Heart left ventricle (tissue), 16 donors: ENCODE data around the gene MYO15A. TPM values are rescaled to one million over a fixed set of nuclear protein-coding genes. Genes with fewer than 3 reads are reported as not detected.

Experiments used
- ATAC-seq, 4 donors: fragments of 200-7000 bp; cut with Tn5 transposase; one replicate each; pipeline ENCODE4 v1.9.1; 2020 to 2022; ENCODE audit warnings: moderate library complexity in 4 of 4, mild to moderate bottlenecking in 3 of 4, moderate number of reproducible peaks in 1 of 4
- DNase-seq, 5 donors: peaks; one replicate each; pipeline ENCODE4 v3.0.0-alpha.2; 2020
- H3K27ac ChIP-seq, 12 donors: fragments of 200-600 bp; sonication (generic) in 4 of 12; one replicate each; pipeline versions ENCODE4 v1.5.0 to v1.8.0; 2016 to 2022; ENCODE audit warnings: mild to moderate bottlenecking in 2 of 12
- H3K27me3 ChIP-seq, 9 donors: fragments of 200-600 bp; sonication (generic) in 2 of 9; one replicate each; pipeline versions ENCODE4 v1.5.1 to v1.8.0; 2016 to 2022; ENCODE audit warnings: mild to moderate bottlenecking in 3 of 9
- H3K36me3 ChIP-seq, 9 donors: fragments of 200-600 bp; sonication (generic) in 2 of 9; one replicate each; pipeline versions ENCODE4 v1.5.0 to v1.8.0; 2018 to 2022; ENCODE audit warnings: mild to moderate bottlenecking in 2 of 9
- H3K4me1 ChIP-seq, 12 donors: fragments of 200-600 bp; sonication (generic) in 4 of 12; one replicate each; pipeline versions ENCODE4 v1.5.0 to v1.8.0; 2016 to 2022; ENCODE audit warnings: mild to moderate bottlenecking in 3 of 12
- H3K4me3 ChIP-seq, 12 donors: fragments of 200-600 bp; sonication (generic) in 4 of 12; one replicate each; pipeline versions ENCODE4 v1.5.0 to v1.8.0; 2017 to 2022; ENCODE audit warnings: mild to moderate bottlenecking in 9 of 12, moderate library complexity in 4 of 12
- H3K9me3 ChIP-seq, 12 donors: fragments of 200-600 bp; sonication (generic) in 4 of 12; one replicate each; pipeline versions ENCODE4 v1.5.0 to v1.8.0; 2016 to 2022; ENCODE audit warnings: mild to moderate bottlenecking in 1 of 12
- CTCF ChIP-seq, 12 donors: fragments of 200-600 bp; sonication (generic) in 4 of 12; IDR thresholded peaks; one replicate each; pipeline versions ENCODE4 v1.5.0 to v1.8.0; 2018 to 2022; ENCODE audit warnings: antibody characterized with exemption in 12 of 12, mild to moderate bottlenecking in 5 of 12
- POLR2A ChIP-seq, 2 donors: fragments of 450-650 bp; IDR thresholded peaks; one replicate each; pipeline ENCODE4 v1.6.1; 2017; ENCODE audit warnings: antibody characterized with exemption in 2 of 2, mild to moderate bottlenecking in 2 of 2, moderate library complexity in 2 of 2
- WGBS, 4 donors: extraction: QIAGEN DNeasy Blood & Tissue Kit in 2 of 4; methylation state at CpG; one replicate each; pipeline versions ENCODE4 v1.1.5 to v1.1.7; 2013 to 2018; 5-methylcytosine and 5-hydroxymethylcytosine counted together
- intact Hi-C, 10 donors: fragments of 100-400 bp; cut with DNase I; formaldehyde crosslinking; loops; one replicate each; pipeline versions ENCODE4 v1.11.1 to v1.14.2; 2022
- polyA plus RNA-seq, 2 donors: library from polyadenylated mRNA; stranded (reverse); fragments of 200-250 nt; gene quantifications; one replicate each; pipeline ENCODE4 v1.2.3, GENCODE V29; 2013
- total RNA-seq, 9 donors: library from RNA; depleted of rRNA in 2 of 9; stranded (reverse); fragments of >200 nt in 2 of 9; fragmentation: NEBNext Ultra II Directional in 3 of 9; extraction: Animal tissue kit (Norgen Biotek cat#: 25700) in 3 of 9; gene quantifications; one replicate each; pipeline versions ENCODE4 v1.1.0 to v1.2.4, GENCODE V29; 2016 to 2023
- donor health status: ischemic (EF 13 %, LVEDD 7.1; RV severe dilation, severe dysfunction).
- donor health status: healthy with polysubstance abuse.
- donor health status: DM: no; HTN: yes; CAD: no.
- donor health status: DM: no; HTN: no; CAD: no.
- donor health status: ischemic (EF 25% LVEDD 6.9; RV normal size, moderate dysfunction).
- donor health status: ischemic (EF 25% LVEDD 5.7; RV mildly dilated, moderate dysfunction).
- donor health status: healthy.
- donor health status: DM: yes; HTN: yes; CAD: no.
- donor health status: ischemic (EF 35%, LVEDD 5.7; RV mildly dilated, moderate dysfunction).
- donor health status: nonischemic (EF 11% LVEDD 7.7; RV severe dilation, severe dysfunction).
- donor health status: DM: yes; HTN: yes; CAD: no.
- donor health status: PGD.
- donor health status: ischemic (EF 29% LVEDD 5.4; RV normal size, mild dysfunction).
- donor health status: nonischemic (EF 23%, LVEDD 6.1; RV moderate dilation, normal function).

MYO15A gene
- total and polyA plus RNA-seq, 11 donors: 0.12 to 0.53 (median 0.35) TPM; not detected in 2

- WGBS, 4 donors: 75 to 91% (median 84%) methylated on average over 3 of the region's 3 CpGs
- no peak for ATAC-seq
- no peaks in the 10 kb centered on the region for H3K36me3 ChIP-seq
- no peak for DNase-seq
- no peaks in the 10 kb centered on the region for H3K9me3 ChIP-seq
- H3K27me3 ChIP-seq: peaks cover 0 to 4% (median 0%) of the 10 kb centered on the region in 9 donors
- TF ChIP-seq POLR2A (IDR thresholded peaks at IDR 0.05) (no peak), CTCF (IDR thresholded peaks at IDR 0.05) (no peak)
- intact Hi-C loops: loop anchor here in 8 of 10 donors (5.0 to 10.0 kb wide), 6 partner anchors 42 to 77 kb away; partner anchors contain the start of gene ALKBH5 (in 1 of the 8)
- H3K27ac ChIP-seq: no peak overlapping the region
- peaks cover 0 to 7% (median 0%) of the 10 kb centered on the region in 12 donors for H3K4me1 ChIP-seq
- H3K4me3 ChIP-seq: no peak overlapping the region
These were observed 32.1 kb downstream of the MYO15A start for GRCh38 chr17:18140648-18141047.

GRCh38 chr17:18141210-18141803, 32.8 kb downstream of the MYO15A start:
- Histone ChIP-seq H3K4me3 (no peak overlapping the region), H3K27ac (no peak overlapping the region), H3K4me1 (peaks cover 0 to 7% (median 0%) of the 10 kb centered on the region in 12 donors), H3K9me3 (no peaks in the 10 kb centered on the region), H3K27me3 (no peaks in the 10 kb centered on the region), H3K36me3 (no peaks in the 10 kb centered on the region)
- TF ChIP-seq POLR2A (IDR thresholded peaks at IDR 0.05): no peak
- TF ChIP-seq CTCF (IDR thresholded peaks at IDR 0.05): peak; percentile 49 to 81 (median 68)
- DNase-seq: peak in 1 of 5 donors; percentile 27
- 27 to 32% (median 29%) methylated on average over 9 of the region's 9 CpGs for WGBS, 4 donors
- intact Hi-C loops: loop anchor here in 8 of 10 donors (5.0 to 10.0 kb wide), 6 partner anchors 41 to 76 kb away; partner anchors contain the start of gene ALKBH5 (in 1 of the 8)
- peak in 2 of 4 donors; percentile 27 to 55 for ATAC-seq

GRCh38 chr17:18142417-18142816, 33.9 kb downstream of the MYO15A start:
- WGBS, 4 donors: 89 to 98% (median 93%) methylated on average over 3 of the region's 3 CpGs
- no peak for ATAC-seq
- TF ChIP-seq POLR2A (IDR thresholded peaks at IDR 0.05): no peak
- DNase-seq: no peak
- intact Hi-C loops: loop anchor here in 8 of 10 donors (5.0 to 10.0 kb wide), 6 partner anchors 40 to 75 kb away; partner anchors contain the start of gene ALKBH5 (in 1 of the 8)
- Histone ChIP-seq H3K4me3 (no peak overlapping the region), H3K4me1 (peaks cover 0 to 7% (median 0%) of the 10 kb centered on the region in 12 donors), H3K27me3 (no peaks in the 10 kb centered on the region), H3K36me3 (no peaks in the 10 kb centered on the region), H3K9me3 (no peaks in the 10 kb centered on the region), H3K27ac (no peak overlapping the region)

GRCh38 chr17:18143044-18143936, 34.7 kb downstream of the MYO15A start:
- no peaks in the 10 kb centered on the region for H3K36me3 ChIP-seq
- no peak overlapping the region for H3K4me3 ChIP-seq
- WGBS, 4 donors: 76 to 84% (median 80%) methylated on average over 10 to 18 of the region's 18 CpGs
- H3K9me3 ChIP-seq: no peaks in the 10 kb centered on the region
- H3K27ac ChIP-seq: no peak overlapping the region
- ATAC-seq (no peak), DNase-seq (no peak)
- intact Hi-C loops: loop anchor here in 8 of 10 donors (5.0 to 10.0 kb wide), 6 partner anchors 39 to 74 kb away; partner anchors contain the start of gene ALKBH5 (in 1 of the 8)
- peaks cover 0 to 7% (median 0%) of the 10 kb centered on the region in 12 donors for H3K4me1 ChIP-seq
- no peaks in the 10 kb centered on the region for H3K27me3 ChIP-seq
- TF ChIP-seq POLR2A (IDR thresholded peaks at IDR 0.05): no peak
- peak in 2 of 12 donors; percentile 9 to 23 for TF ChIP-seq CTCF (IDR thresholded peaks at IDR 0.05)
